ENCODE measurements around the gene ZNF581.

DNA sequence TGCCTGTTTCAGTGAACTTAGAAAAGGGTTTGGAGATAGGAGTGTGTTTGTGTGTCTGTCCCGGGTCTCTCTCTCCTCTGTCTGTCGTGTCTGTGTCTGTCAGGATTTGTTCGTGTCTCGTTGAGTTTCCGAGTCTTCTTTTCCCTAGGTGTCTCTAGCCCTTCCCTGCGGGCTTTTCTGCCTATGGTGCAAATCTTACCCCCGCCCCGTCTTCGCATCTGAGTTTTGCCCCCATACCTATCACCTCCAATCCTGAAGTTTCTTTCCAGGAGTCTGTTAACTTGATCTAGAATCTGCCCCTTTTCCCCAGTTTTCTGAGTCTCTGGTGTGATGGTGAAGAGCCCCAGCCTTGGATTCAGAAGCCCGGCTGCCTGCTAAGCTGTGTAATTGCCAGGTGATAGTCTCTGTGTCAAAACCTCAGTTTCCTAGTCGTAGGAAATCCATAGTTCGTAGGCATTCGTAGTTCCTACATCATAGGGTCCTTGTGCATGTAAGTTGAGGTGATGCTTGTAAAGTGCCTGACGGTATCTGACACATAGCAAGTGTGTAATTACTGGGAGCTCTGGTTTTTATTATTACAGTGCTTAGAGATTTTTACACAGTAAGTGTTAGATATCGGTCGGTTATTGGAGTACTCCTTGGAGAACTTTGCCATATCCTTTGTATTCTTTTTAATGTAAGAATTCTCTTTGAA lies 32.4 kb downstream of the ZNF581 start:
- no peak for TF ChIP-seq EZH2 (IDR thresholded peaks at IDR 0.05; ENCODE audit: insufficient read depth, low read length)
- TF ChIP-seq, protein P1, sequence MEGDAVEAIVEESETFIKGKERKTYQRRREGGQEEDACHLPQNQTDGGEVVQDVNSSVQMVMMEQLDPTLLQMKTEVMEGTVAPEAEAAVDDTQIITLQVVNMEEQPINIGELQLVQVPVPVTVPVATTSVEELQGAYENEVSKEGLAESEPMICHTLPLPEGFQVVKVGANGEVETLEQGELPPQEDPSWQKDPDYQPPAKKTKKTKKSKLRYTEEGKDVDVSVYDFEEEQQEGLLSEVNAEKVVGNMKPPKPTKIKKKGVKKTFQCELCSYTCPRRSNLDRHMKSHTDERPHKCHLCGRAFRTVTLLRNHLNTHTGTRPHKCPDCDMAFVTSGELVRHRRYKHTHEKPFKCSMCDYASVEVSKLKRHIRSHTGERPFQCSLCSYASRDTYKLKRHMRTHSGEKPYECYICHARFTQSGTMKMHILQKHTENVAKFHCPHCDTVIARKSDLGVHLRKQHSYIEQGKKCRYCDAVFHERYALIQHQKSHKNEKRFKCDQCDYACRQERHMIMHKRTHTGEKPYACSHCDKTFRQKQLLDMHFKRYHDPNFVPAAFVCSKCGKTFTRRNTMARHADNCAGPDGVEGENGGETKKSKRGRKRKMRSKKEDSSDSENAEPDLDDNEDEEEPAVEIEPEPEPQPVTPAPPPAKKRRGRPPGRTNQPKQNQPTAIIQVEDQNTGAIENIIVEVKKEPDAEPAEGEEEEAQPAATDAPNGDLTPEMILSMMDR (IDR thresholded peaks at IDR 0.05; ENCODE audit: insufficient read depth, low read depth, low read length): no peak
